ENCODE measurements around the gene PTTG1IP. TPM values are rescaled to one million over a fixed set of nuclear protein-coding genes. Genes with fewer than 3 reads are reported as not detected.

Gene PTTG1IP
- total and polyA plus RNA-seq, 2 of the 13 experiments (the other 11 are each of a cell fraction or from before 2014, with no cell fraction given) = 161 to 700 TPM

DNA sequence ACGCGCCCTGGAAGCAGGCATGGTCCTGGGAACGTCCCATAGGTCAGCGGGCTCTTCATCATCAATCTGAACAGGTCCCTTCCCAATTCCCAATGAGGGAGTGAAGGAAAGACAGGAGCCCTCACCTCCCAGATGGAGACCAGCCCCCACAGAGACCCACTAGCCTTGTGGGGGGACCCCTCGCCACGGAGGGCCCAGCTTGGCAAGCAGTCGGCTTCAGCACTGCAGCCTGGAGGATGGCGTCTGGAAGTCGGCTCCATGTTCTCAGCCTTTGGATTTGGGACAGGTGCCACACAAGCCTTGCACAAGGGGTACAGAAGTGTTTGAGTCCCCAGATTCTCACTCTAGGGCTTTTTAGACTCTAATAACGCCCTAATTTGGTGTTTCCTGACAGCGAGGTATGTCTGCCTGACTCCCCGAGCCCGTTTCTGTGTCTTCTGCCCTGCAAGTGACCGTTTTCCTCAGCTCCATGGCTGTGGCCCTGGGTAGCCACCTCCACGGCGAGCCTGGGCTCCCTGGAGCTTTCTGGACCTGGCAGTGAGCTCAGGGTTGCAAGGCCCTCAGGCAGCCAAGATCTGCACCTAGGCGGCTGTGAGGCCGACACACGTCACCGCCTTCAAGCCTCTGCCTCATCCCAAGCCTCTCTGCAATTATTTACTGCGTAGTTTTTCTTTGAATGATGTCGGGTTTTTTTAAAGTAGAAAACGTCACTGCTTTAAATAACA lies 30.6 kb downstream of the PTTG1IP start (continued):
- TF ChIP-seq TARDBP (CRISPR knock-in tag; IDR thresholded peaks at IDR 0.05) = no peak
- no peak for TF ChIP-seq ZNF546 (CRISPR knock-in tag; conservative IDR thresholded peaks at IDR 0.05)
- no peak for TF ChIP-seq ELF3 (CRISPR knock-in tag; IDR thresholded peaks at IDR 0.05)
- TF ChIP-seq ZKSCAN8 (CRISPR knock-in tag; IDR thresholded peaks at IDR 0.05; ENCODE audit: borderline replicate concordance) = no peak
- TF ChIP-seq CEBPB (IDR thresholded peaks at IDR 0.05; ENCODE audit: borderline replicate concordance, low read depth, low read length) = no peak

DNA sequence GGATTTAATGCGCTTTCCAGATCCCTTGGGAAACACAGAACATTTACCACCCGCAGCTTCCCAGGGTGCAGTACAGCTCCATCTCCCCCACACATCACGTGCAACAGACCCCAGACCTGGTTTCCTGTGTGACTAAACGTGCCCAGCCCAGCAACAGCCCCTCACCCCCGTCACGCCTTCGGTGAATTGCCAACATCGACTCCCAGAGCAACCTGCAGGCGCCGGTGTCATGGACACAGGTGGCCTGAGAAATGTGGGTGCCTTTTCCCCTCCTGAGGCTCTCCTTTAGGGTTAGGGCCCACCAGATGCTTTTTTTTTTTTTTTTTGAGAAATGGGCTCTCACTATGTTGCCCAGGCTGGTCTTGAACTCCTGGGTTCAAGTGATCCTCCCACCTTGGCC lies 31.4 kb downstream of the PTTG1IP start:
- Histone ChIP-seq H3K27me3 (ENCODE audit: control insufficient read depth in 1 of 2, insufficient read depth in 2 of 2, low read length in 2 of 2) (peaks cover 2 to 51% of the 10 kb centered on the region in 2 experiments; a peak in 4 of 5 replicates), H3K9ac (ENCODE audit: insufficient read depth, low read depth, low read length) (no peak overlapping the region), H3K4me1 (ENCODE audit: insufficient read depth, low read length) (peaks cover 43% of the 10 kb centered on the region), H3K27ac (ENCODE audit: extremely low read length, insufficient read depth, low read length) (no peak overlapping the region), H3K4me3 (replicated peaks in 1 of 3; ENCODE audit: insufficient read depth in 1 of 3, low read depth in 2 of 3, low read length in 3 of 3) (no peak overlapping the region), H3K9me3 (ENCODE audit: low read length) (no peaks in the 10 kb centered on the region), H4K20me1 (ENCODE audit: insufficient read depth, low read length) (no peaks in the 10 kb centered on the region; the same call in 1 of the 2 replicates), H3K79me2 (ENCODE audit: insufficient read depth, low read length) (no peaks in the 10 kb centered on the region), H3K36me3 (replicated peaks in 1 of 2; ENCODE audit: control insufficient read depth in 1 of 2, insufficient read depth in 2 of 2, low read length in 2 of 2) (no peaks in the 10 kb centered on the region), H3K4me2 (ENCODE audit: low read depth, low read length) (no peak overlapping the region), H2AFZ (ENCODE audit: low read length) (no peak overlapping the region)
- no peak for FAIRE-seq
- in situ Hi-C loops (cut with HindIII; ENCODE audit: extremely low pct_ligation_motif_present, low pct_unique_long_range_greater_than_20kb) = no loop called here
- TF ChIP-seq ZNF432 (CRISPR knock-in tag; IDR thresholded peaks at IDR 0.05; ENCODE audit: borderline replicate concordance) (no peak), ZSCAN9 (CRISPR knock-in tag; IDR thresholded peaks at IDR 0.05; ENCODE audit: borderline replicate concordance) (no peak), SMARCC2 (IDR thresholded peaks at IDR 0.05) (no peak), SRY (CRISPR knock-in tag; IDR thresholded peaks at IDR 0.05) (no peak), ARNT2 (CRISPR knock-in tag; IDR thresholded peaks at IDR 0.05; ENCODE audit: low read depth) (no peak), AGO1 (IDR thresholded peaks at IDR 0.05; ENCODE audit: low read depth, low read length, poor library complexity, severe bottlenecking) (no peak)
- TF ChIP-seq, protein P1, sequence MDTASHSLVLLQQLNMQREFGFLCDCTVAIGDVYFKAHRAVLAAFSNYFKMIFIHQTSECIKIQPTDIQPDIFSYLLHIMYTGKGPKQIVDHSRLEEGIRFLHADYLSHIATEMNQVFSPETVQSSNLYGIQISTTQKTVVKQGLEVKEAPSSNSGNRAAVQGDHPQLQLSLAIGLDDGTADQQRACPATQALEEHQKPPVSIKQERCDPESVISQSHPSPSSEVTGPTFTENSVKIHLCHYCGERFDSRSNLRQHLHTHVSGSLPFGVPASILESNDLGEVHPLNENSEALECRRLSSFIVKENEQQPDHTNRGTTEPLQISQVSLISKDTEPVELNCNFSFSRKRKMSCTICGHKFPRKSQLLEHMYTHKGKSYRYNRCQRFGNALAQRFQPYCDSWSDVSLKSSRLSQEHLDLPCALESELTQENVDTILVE (CRISPR knock-in tag; IDR thresholded peaks at IDR 0.05) = no peak
- TF ChIP-seq, protein P2, sequence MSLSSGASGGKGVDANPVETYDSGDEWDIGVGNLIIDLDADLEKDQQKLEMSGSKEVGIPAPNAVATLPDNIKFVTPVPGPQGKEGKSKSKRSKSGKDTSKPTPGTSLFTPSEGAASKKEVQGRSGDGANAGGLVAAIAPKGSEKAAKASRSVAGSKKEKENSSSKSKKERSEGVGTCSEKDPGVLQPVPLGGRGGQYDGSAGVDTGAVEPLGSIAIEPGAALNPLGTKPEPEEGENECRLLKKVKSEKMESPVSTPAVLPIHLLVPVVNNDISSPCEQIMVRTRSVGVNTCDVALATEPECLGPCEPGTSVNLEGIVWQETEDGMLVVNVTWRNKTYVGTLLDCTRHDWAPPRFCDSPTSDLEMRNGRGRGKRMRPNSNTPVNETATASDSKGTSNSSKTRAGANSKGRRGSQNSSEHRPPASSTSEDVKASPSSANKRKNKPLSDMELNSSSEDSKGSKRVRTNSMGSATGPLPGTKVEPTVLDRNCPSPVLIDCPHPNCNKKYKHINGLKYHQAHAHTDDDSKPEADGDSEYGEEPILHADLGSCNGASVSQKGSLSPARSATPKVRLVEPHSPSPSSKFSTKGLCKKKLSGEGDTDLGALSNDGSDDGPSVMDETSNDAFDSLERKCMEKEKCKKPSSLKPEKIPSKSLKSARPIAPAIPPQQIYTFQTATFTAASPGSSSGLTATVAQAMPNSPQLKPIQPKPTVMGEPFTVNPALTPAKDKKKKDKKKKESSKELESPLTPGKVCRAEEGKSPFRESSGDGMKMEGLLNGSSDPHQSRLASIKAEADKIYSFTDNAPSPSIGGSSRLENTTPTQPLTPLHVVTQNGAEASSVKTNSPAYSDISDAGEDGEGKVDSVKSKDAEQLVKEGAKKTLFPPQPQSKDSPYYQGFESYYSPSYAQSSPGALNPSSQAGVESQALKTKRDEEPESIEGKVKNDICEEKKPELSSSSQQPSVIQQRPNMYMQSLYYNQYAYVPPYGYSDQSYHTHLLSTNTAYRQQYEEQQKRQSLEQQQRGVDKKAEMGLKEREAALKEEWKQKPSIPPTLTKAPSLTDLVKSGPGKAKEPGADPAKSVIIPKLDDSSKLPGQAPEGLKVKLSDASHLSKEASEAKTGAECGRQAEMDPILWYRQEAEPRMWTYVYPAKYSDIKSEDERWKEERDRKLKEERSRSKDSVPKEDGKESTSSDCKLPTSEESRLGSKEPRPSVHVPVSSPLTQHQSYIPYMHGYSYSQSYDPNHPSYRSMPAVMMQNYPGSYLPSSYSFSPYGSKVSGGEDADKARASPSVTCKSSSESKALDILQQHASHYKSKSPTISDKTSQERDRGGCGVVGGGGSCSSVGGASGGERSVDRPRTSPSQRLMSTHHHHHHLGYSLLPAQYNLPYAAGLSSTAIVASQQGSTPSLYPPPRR (CRISPR knock-in tag; IDR thresholded peaks at IDR 0.05; ENCODE audit: borderline replicate concordance) = no peak
- TF ChIP-seq, protein P3, sequence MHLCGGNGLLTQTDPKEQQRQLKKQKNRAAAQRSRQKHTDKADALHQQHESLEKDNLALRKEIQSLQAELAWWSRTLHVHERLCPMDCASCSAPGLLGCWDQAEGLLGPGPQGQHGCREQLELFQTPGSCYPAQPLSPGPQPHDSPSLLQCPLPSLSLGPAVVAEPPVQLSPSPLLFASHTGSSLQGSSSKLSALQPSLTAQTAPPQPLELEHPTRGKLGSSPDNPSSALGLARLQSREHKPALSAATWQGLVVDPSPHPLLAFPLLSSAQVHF (CRISPR knock-in tag; IDR thresholded peaks at IDR 0.05) = no peak
- TF ChIP-seq, protein P4, sequence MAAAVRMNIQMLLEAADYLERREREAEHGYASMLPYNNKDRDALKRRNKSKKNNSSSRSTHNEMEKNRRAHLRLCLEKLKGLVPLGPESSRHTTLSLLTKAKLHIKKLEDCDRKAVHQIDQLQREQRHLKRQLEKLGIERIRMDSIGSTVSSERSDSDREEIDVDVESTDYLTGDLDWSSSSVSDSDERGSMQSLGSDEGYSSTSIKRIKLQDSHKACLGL (CRISPR knock-in tag; IDR thresholded peaks at IDR 0.05) = no peak
- DNase-seq (ENCODE audit: low spot score) = no peak
- no TSS peak for BruUV-seq (replicated peaks)
- ATAC-seq = no peak
- 68% methylated on average over 8 of the region's 10 CpGs for WGBS (ENCODE audit: low lambda C conversion rate)
- ChIA-PET CTCF (ENCODE audit: low intra/inter-chr PET ratio, low total read pairs) (no interaction called here), POLR2A (no interaction called here)
- intact Hi-C loops (cut with micrococcal nuclease; ENCODE audit: unreplicated experiment) = loop anchor here (10.0 kb wide), 1 partner anchor 73 kb away; no protein-coding TSS in a partner anchor

All from HepG2 (cell line).